Fibroblast of gingiva (primary cell): Measurements from ENCODE around the gene TWF2.

ENCODE experiments used
- DNase-seq: peaks from one replicate; pipeline ENCODE4 v3.0.0-alpha.2; 2011; ENCODE audit warnings: low read depth

Gene TWF2

GRCh38 chr3:52202384-52203077 is 36.4 kb downstream of the TWF2 start:
- peak; percentile 63 for DNase-seq

DNA sequence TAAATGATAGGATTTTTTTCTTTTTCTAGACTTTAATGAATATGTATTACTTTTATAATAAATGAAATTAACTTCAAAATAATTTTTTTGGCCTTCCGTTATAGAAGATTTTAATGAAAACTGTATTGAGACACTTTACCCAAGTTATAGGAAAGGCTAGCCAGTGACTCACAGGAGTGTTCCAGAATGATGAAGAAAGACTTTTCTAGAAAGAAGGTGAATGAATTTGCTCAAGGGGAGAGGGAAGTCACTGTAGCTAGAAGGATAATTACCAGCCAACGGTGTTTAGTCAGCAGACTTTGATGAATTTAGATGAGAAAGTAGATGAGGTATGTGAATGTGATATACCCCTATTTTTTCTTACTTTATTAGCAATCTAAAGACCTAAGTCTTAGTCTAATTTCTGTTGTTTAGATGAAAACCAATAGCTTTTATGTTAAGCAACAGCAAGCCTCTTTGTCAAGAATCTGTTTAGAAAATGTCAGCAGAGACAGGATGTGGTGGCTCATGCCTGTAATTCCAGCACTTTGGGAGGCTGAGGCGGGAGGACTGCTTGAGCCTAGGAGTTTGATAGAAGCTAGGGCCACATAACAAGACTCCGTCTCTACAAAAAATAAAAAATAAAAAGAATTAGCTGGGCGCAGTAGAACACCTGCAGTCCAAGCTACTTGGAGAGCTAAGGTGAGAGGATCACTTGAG is 37.8 kb downstream of the TWF2 start:
- DNase-seq, result peak; percentile 56

- no peak for DNase-seq
These were observed 40.0 kb downstream of the TWF2 start for GRCh38 chr3:52198643-52199608.

GRCh38 chr3:52197842-52198625 is 40.9 kb downstream of the TWF2 start, which contains the start of gene ALAS1:
Gene ALAS1, plus strand, starts transcription at chr3:52198160. Its CDS starts 1,082 bp downstream, at chr3:52199242.
- peak; percentile 77 for DNase-seq

GRCh38 chr3:52197499-52197841 is 41.5 kb downstream of the TWF2 start:
- DNase-seq, result no peak

DNA sequence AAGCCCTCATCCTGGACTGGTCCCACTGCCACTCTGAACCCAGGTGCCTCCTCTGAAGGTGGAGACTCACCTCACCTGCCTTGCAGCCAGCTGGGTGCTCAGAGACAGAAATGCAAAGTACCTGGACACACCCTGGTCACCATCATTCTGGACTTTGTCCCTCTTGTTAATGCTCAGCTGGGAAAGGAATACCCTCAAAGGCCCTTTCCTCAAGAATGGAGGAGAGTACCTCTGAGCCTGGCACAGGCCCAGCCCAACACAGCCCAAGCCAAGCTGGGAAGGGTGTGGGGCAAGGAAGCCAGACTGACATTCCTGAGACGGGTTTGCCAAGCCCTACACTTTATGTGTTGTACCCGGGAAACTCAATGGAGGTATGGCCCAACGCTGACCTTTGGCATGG is 42.0 kb downstream of the TWF2 start:
- DNase-seq, result no peak

DNA sequence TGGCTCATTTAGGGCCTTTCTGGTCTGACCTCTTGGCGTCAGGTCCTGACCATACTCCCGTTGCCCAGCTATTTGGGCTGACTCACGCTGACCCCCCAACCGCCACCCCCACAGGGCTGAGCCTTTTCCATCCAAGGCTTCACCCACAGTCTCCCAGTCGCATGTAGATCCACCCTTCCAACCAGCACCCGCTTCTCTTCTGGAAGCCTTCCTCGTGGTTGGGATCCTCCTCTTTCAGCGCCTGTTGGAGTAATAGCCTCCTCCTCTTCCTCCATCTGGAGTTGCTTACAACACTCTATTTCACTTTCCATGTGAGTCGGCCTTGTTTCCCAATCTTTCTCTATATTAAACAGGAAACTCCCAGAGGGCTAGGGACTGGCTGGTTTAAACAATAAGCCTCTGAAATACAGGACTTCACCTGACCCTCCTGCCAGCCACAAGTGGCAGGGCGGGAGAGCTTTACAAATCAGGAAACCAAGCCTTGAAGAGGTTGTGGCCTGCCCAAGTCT is 43.1 kb downstream of the TWF2 start:
- DNase-seq, result peak; percentile 80

- DNase-seq, result no peak
These were observed 43.7 kb downstream of the TWF2 start for GRCh38 chr3:52195291-52195597.

DNA sequence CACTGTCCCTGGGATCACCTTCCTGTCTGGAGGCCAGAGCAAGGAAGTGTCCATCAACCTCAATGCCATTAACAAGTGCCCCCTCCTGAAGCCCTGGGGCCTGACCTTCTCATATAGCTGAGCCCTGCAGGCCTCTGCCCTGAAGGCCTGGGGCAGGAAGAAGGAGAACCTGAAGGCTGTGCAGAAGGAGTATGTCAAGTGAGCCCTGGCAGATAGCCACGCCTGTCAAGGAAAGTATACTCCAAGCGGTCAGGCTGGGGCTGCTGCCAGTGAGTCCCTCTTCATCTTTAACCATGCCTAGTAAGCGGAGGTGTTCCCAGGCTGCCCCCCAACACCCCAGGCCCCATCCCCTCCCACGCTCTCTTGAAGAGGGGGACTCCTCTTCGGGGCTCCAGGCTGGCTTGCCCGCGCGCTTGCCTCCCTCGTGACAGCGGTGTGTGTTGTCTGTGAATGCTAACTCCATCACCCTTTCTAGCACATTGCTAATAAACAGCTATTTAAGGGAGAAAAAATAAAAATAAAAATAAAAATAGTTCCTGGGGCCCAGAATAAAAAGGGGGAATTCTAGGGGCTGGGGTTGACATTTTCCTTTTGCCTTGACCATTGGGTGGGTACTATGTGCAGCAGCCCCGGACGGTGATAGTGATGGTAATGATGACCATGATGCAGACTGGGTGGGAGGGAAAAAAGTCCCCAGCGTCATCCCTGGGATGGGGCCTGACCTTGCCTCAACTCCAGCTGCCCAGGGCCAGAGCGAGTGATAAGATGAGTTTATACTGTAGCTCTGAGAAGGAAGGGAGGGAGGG is 44.3 kb downstream of the TWF2 start:
- no peak for DNase-seq

DNA sequence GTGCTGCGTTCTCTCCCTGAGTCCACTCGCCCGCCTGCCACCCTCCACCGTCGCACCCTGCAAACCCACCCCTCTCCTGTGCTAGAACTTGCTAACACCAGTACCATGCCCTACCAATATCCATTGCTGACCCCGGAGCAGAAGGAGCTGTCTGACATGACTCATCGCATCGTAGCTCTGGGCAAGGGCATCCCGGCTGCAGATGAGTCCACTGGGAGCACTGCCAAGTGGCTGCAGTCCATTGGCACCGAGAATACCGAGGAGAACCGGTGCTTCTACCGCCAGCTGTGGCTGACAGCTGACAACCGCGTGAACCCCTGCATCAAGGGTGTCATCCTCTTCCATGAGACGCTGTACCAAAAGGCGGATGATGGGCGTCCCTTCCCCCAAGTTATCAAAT is 45.9 kb downstream of the TWF2 start:
- DNase-seq, result peak; percentile 80

GRCh38 chr3:52191663-52192062 is 47.3 kb downstream of the TWF2 start:
- no peak for DNase-seq

- peak; percentile 90 for DNase-seq
These were observed 48.5 kb downstream of the TWF2 start for GRCh38 chr3:52190294-52191074.

- no peak for DNase-seq
These were observed 50.4 kb downstream of the TWF2 start for GRCh38 chr3:52188556-52188955.

GRCh38 chr3:52186729-52187128 is 52.2 kb downstream of the TWF2 start:
- no peak for DNase-seq

GRCh38 chr3:52185837-52186236 is 53.1 kb downstream of the TWF2 start:
- DNase-seq, result no peak

DNA sequence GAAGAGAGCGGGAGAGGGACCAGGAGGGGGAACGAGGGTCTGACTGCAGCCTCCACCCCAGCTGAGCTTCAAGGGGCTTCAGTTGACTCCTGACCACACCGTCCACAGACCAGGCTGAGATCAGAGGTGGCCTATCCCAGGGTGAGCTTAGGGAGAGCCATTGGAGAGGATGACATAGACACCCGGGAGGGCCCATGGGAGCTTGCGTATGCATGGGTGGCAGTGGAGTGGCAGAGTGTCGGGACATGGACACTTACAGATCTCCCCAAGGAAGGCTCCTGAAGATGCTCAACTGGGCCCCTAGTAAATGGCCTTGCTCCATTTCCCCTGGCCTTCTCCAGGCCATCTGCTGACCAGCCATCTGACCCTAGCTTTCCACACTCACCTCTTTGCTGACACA is 53.6 kb downstream of the TWF2 start:
- no peak for DNase-seq

DNA sequence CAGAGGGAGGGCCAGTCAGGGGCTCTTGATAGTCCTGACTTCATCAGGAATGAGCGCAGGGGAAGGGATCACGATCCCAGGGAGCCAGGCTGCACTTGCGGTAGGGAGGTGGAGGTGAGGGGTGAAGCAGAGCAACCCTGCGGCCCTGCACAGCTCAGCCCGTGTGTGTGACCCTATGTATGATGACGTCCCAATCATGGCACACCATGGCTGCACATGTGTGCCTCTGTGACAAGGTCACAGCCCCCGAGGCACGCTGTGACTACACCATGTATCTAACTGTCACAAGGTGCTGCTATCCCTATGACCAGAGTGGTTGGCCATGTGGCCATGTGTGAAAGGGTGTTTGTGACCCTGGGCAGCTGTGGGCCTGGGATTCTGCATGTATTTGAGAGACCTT is 54.3 kb downstream of the TWF2 start:
- no peak for DNase-seq

DNA sequence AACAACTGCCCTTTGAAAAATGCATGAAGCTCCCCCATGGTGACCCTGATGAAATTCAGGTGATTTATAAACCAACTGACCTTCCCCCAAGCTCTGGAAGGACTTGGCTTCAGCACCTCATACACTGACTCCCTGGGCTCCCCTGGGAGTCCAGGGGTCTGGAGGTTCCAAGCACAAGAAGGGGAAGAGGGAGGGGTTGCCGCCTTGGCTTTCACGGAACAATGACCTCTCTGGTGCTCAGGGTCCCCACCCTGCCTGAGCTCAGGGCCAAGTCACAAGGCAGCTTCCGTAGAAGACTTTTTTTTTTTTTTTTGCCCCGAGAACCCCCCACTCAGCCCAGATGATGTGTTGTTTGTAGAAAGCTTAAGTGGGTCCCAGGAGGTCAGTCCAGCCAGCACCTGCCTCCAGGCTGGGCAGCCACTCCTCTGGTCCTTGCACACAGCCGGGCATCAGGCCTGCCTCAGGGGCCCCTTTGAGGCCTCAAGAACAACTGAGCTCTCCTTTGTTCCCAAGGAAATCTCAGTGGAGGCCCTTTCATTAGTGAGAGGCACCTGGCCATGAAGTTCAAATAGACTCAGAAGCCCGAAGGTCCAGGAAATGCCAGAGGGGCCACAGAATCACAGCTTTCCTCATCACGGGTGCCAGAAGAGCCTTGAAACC is 55.0 kb downstream of the TWF2 start:
- DNase-seq, result no peak

- no peak for DNase-seq
These were observed 56.3 kb downstream of the TWF2 start for GRCh38 chr3:52182691-52183090.

GRCh38 chr3:52182196-52182595 is 56.8 kb downstream of the TWF2 start:
- DNase-seq, result no peak
